K562 (cell line): ENCODE results near the gene AZGP1. TPM values are rescaled to one million over a fixed set of nuclear protein-coding genes. Genes with fewer than 3 reads are reported as not detected.
"Not testable (repeated sequence)": the region's sequence is repeated elsewhere in the genome, so short reads cannot be mapped to it uniquely, and the experiment has no call there.

Source experiments
- ATAC-seq: fragments of 200-7000 bp; cut with Tn5 transposase; 3 replicates; pipeline ENCODE4 v1.9.1; 2020; ENCODE audit warnings: moderate library complexity
- BruUV-seq: library from RNA; stranded (reverse); fragments of 400-500 nt; replicated peaks from 2 replicates; lab custom pipeline; 2021; lab: Mats Ljungman, UMichigan
- CTCF ChIA-PET: fragments of 300-600 bp; formaldehyde crosslinking; extraction: SDS; loops from one replicate; lab custom pipeline; 2021; ENCODE audit warnings: low intra/inter-chr PET ratio; lab: Yijun Ruan, JAX
- POLR2A ChIA-PET: fragments of 300-600, 350-650 bp; sonication (Branson Sonifier 250); formaldehyde crosslinking; extraction: SDS; loops from one replicate; lab custom pipeline; 2021; ENCODE audit warnings: antibody characterized with exemption, inconsistent platforms; lab: Yijun Ruan, JAX
- DNase-seq, 4 experiments: peaks; one replicate each; pipeline versions ENCODE4 v3.0.0 to v3.0.0-alpha.2; 2011 to 2018; ENCODE audit warnings: low spot score in 3 of 4, mixed read lengths in 3 of 4; ENCODE audit errors: extremely low read depth in 1 of 4
- FAIRE-seq: peaks from 2 replicates; lab custom pipeline; 2011; peaks lifted over from hg19 to GRCh38; lab: Jason Lieb, UNC
- H2AFZ ChIP-seq: 2 replicates; pipeline ENCODE4 v1.6.0; 2011; ENCODE audit warnings: low read depth, low read length, control low read depth, inconsistent platforms
- H3K27ac ChIP-seq: fragments of 200-600 bp; 3 replicates; pipeline ENCODE4 v1.8.0; 2011; ENCODE audit warnings: low read depth, mild to moderate bottlenecking, control low read depth, inconsistent platforms, low read length, moderate library complexity, mixed read lengths; ENCODE audit errors: extremely low read depth
- H3K27me3 ChIP-seq, 2 experiments: fragments of 300-600 bp in 1 of 2; 2 replicates in 1 of 2; 3 replicates in 1 of 2; pipeline versions ENCODE4 v1.6.0 to v1.8.0; 2011; ENCODE audit warnings: inconsistent platforms in 2 of 2, low read length in 2 of 2, mild to moderate bottlenecking in 1 of 2, mixed read lengths in 1 of 2, moderate library complexity in 1 of 2; ENCODE audit not compliant: control insufficient read depth in 2 of 2, insufficient read depth in 2 of 2
- H3K36me3 ChIP-seq: fragments of 300-600 bp; 3 replicates; pipeline ENCODE4 v1.8.0; 2011; ENCODE audit warnings: mild to moderate bottlenecking, low read length, inconsistent platforms; ENCODE audit not compliant: control insufficient read depth, insufficient read depth
- H3K4me1 ChIP-seq, 2 experiments: fragments of 200-600 bp in 1 of 2; replicated peaks in 1 of 2; 2 replicates in 1 of 2; 3 replicates in 1 of 2; pipeline versions ENCODE4 v1.5.1 to v1.8.0; 2011; ENCODE audit warnings: inconsistent platforms in 2 of 2, low read length in 2 of 2, mild to moderate bottlenecking in 1 of 2, mixed read lengths in 1 of 2, moderate library complexity in 1 of 2; ENCODE audit not compliant: control insufficient read depth in 2 of 2, insufficient read depth in 2 of 2
- H3K4me2 ChIP-seq: 2 replicates; pipeline ENCODE4 v1.6.1; 2011; ENCODE audit warnings: low read length, control low read depth, inconsistent platforms, mixed read lengths; ENCODE audit not compliant: insufficient read depth
- H3K4me3 ChIP-seq: fragments of 200-600 bp; sonication (generic), shearing (Covaris generic); 2 replicates; pipeline ENCODE4 v1.5.1; 2016; ENCODE audit warnings: control low read depth, inconsistent platforms
- H3K79me2 ChIP-seq: fragments of 200-600 bp; 3 replicates; pipeline ENCODE4 v1.8.0; 2011; ENCODE audit warnings: low read length, inconsistent platforms; ENCODE audit not compliant: control insufficient read depth, insufficient read depth
- H3K9ac ChIP-seq, 2 experiments: 2 replicates each; pipeline versions ENCODE4 v1.6.0 to v1.6.1; 2011; ENCODE audit warnings: low read depth in 2 of 2, low read length in 2 of 2, control low read depth in 1 of 2, inconsistent platforms in 1 of 2, mild to moderate bottlenecking in 1 of 2, mixed read lengths in 1 of 2; ENCODE audit not compliant: insufficient read depth in 1 of 2
- H3K9me1 ChIP-seq: one replicate; pipeline ENCODE4 v1.6.0; 2011; ENCODE audit warnings: inconsistent platforms, mild to moderate bottlenecking, low read length, moderate library complexity; ENCODE audit not compliant: control insufficient read depth, insufficient read depth
- H3K9me3 ChIP-seq: replicated peaks from 2 replicates; pipeline ENCODE4 v1.5.1; 2011; ENCODE audit warnings: low read depth, low read length, inconsistent platforms; ENCODE audit not compliant: control insufficient read depth, insufficient read depth
- H4K20me1 ChIP-seq: replicated peaks from 2 replicates; pipeline ENCODE4 v1.6.1; 2011; ENCODE audit warnings: low read length, inconsistent platforms, mixed read lengths; ENCODE audit not compliant: control insufficient read depth, insufficient read depth
- CTBP1 ChIP-seq: fragments of 450-650 bp; IDR thresholded peaks from 2 replicates; pipeline ENCODE4 v1.6.1; 2016; ENCODE audit warnings: borderline replicate concordance
- CTCF ChIP-seq, 3 experiments: IDR thresholded peaks in 2 of 3; conservative IDR thresholded peaks in 1 of 3; 2 replicates each; pipeline ENCODE4 v1.5.1; 2011 to 2012; ENCODE audit warnings: low read length in 3 of 3, mild to moderate bottlenecking in 3 of 3, control low read depth in 2 of 3, improper control_type of control experiment in 1 of 3, inconsistent platforms in 1 of 3, low read depth in 1 of 3, mixed read lengths in 1 of 3, moderate library complexity in 1 of 3; ENCODE audit not compliant: insufficient read depth in 2 of 3
- REST ChIP-seq, 2 experiments: fragments of 450-650 bp; formaldehyde crosslinking in 1 of 2; IDR thresholded peaks; 2 replicates each; pipeline versions ENCODE4 v1.4.0 to v1.6.1; 2014 to 2020; ENCODE audit warnings: mild to moderate bottlenecking in 2 of 2, borderline replicate concordance in 1 of 2, low read depth in 1 of 2
- WGBS: fragments of 100-300 bp; shearing (Covaris generic); methylation state at CpG from one replicate; pipeline ENCODE4 v1.1.6; 2016; ENCODE audit warnings: low coverage, mixed read lengths; ENCODE audit not compliant: insufficient coverage; ENCODE audit errors: missing lambda C conversion rate; 5-methylcytosine and 5-hydroxymethylcytosine counted together
- in situ Hi-C: fragments of 300-500 bp; cut with MboI; formaldehyde crosslinking; loops from 4 replicates; pipeline ENCODE4 v1.15.0; 2018; ENCODE audit warnings: inconsistent platforms, mixed read lengths
- intact Hi-C: fragments of 100-400 bp; cut with micrococcal nuclease; formaldehyde crosslinking; loops from 2 replicates; pipeline ENCODE4 v1.14.2; 2022
- polyA plus RNA-seq, 8 experiments: library from polyadenylated mRNA; depleted of rRNA in 4 of 8; stranded (reverse) in 5 of 8; unstranded in 3 of 8; fragments of >200 nt; fragmentation: Nextera tagmentation in 2 of 8; fragmentation: Illumina TruSeq in 1 of 8; extraction: Ambion mirVana in 2 of 8; extraction: Trizol in 1 of 8; gene quantifications; 2 replicates each; pipeline versions ENCODE4 v1.2.1 to v1.2.3, GENCODE V29; 2011 to 2014; ENCODE audit warnings: inconsistent platforms in 1 of 8, missing spikeins in 1 of 8
- total RNA-seq, 7 experiments: library from RNA; depleted of rRNA in 6 of 7; stranded (reverse); fragments of >200 nt in 6 of 7; fragmentation: Illumina TruSeq in 2 of 7; extraction: Trizol in 2 of 7; gene quantifications; 2 replicates each; pipeline versions ENCODE4 v1.2.1 to v1.2.3, GENCODE V29; 2011 to 2021; ENCODE audit warnings: low replicate concordance in 1 of 7

AZGP1 gene
- total and polyA plus RNA-seq, 9 of the 15 experiments (the other 6 are each of a cell fraction or from before 2014, with no cell fraction given), result 0.18 to 0.53 TPM; not detected in 7

GRCh38 chr7:99980448-99980872, 4.6 kb upstream of the AZGP1 start:
- H3K4me2 ChIP-seq, CTCF ChIA-PET, H3K36me3 ChIP-seq, DNase-seq, H3K9ac ChIP-seq, BruUV-seq, FAIRE-seq, intact Hi-C loops, H3K9me1 ChIP-seq, H3K9me3 ChIP-seq, H2AFZ ChIP-seq, H3K79me2 ChIP-seq, H4K20me1 ChIP-seq, POLR2A ChIA-PET, H3K4me1 ChIP-seq, H3K4me3 ChIP-seq, H3K27ac ChIP-seq, ATAC-seq: not testable (repeated sequence)
- H3K27me3 ChIP-seq, result peaks cover 18 to 44% of the 10 kb centered on the region in 2 experiments
- whole genome bisulfite sequencing, result 10% methylated on average over 3 of the region's 4 CpGs
- in situ Hi-C loops, result loop anchor here (5.0 kb wide), 1 partner anchor 1307 kb away; no protein-coding TSS in a partner anchor

- H3K4me3 ChIP-seq; H3K4me1 ChIP-seq; H3K27ac ChIP-seq; H3K79me2 ChIP-seq; H3K9ac ChIP-seq; H4K20me1 ChIP-seq; H3K9me1 ChIP-seq; H3K36me3 ChIP-seq; BruUV-seq; H3K4me2 ChIP-seq; H3K9me3 ChIP-seq; TF ChIP-seq REST (CRISPR knock-in tag; IDR thresholded peaks at IDR 0.05; ENCODE audit: low read depth): not testable (repeated sequence)
- H3K27me3 ChIP-seq, result peaks cover 17 to 42% of the 10 kb centered on the region in 2 experiments; a peak in 4 of 5 replicates
- in situ Hi-C loops, result loop anchor here (5.0 kb wide), 1 partner anchor 1307 kb away; no protein-coding TSS in a partner anchor
- peak overlapping the region; percentile 25; the same call in 1 of the 2 replicates for H2AFZ ChIP-seq
- intact Hi-C loops, result loop anchor here (2.0 to 5.0 kb wide), 2 partner anchors 61 to 147 kb away; partner anchors contain the start of genes MBLAC1 and TRIM4
- peak; percentile 90 for FAIRE-seq
- ATAC-seq, result peak; percentile 93
- ChIA-PET POLR2A (interaction anchor here (0.7 kb wide), 2 partner anchors 38 to 370 kb away, joined by 3 read pairs; no protein-coding TSS in a partner anchor), CTCF (interaction anchor here (1.0 to 1.1 kb wide), 2 partner anchors 11 to 151 kb away, joined by 3 to 4 read pairs; no protein-coding TSS in a partner anchor)
- 14% methylated on average over 7 of the region's 10 CpGs for WGBS
- peak in 1 of 4 experiments; percentile 62 for DNase-seq
- TF ChIP-seq CTCF (IDR thresholded peaks at IDR 0.05 in 2 of 3, conservative IDR thresholded peaks at IDR 0.05 in 1 of 3; ENCODE audit: insufficient read depth in 2 of 3, low read depth in 1 of 3, low read length in 3 of 3) (peak; percentile 54 to 82 (median 57)), REST (IDR thresholded peaks at IDR 0.05; ENCODE audit: borderline replicate concordance) (peak; percentile 62), CTBP1 (0 out of 2 replicates have a peak, but pooled peaks have one; percentile 8)
These were observed 4.0 kb upstream of the AZGP1 start for GRCh38 chr7:99979814-99980225.
